CD14-positive monocyte (primary cell): ENCODE results near the gene GIGYF2. TPM values are rescaled to one million over a fixed set of nuclear protein-coding genes. Genes with fewer than 3 reads are reported as not detected.

Experiments used
- DNase-seq, 3 donors: peaks; one replicate each; pipeline ENCODE4 v3.0.0-alpha.2; 2011 to 2022
- H2AFZ ChIP-seq: 2 replicates; pipeline ENCODE4 v1.6.0; 2012; ENCODE audit warnings: mild to moderate bottlenecking, low read depth, low read length, inconsistent platforms; ENCODE audit not compliant: insufficient read depth, poor library complexity, severe bottlenecking
- H3K27ac ChIP-seq, 2 donors: 1 replicate in 1 of 2; 2 replicates in 1 of 2; pipeline ENCODE4 v1.5.1; 2012 to 2013; ENCODE audit warnings: low read length in 2 of 2, control low read depth in 1 of 2, inconsistent platforms in 1 of 2, low read depth in 1 of 2, mild to moderate bottlenecking in 1 of 2
- H3K27me3 ChIP-seq, 2 donors: one replicate each; pipeline versions ENCODE4 v1.6.0 to v1.6.1; 2011 to 2013; ENCODE audit warnings: low read length in 2 of 2; ENCODE audit not compliant: control insufficient read depth in 2 of 2, insufficient read depth in 2 of 2
- H3K36me3 ChIP-seq, 2 donors: replicated peaks in 1 of 2; 1 replicate in 1 of 2; 2 replicates in 1 of 2; pipeline versions ENCODE4 v1.5.1 to v1.6.1; 2012 to 2013; ENCODE audit warnings: low read length in 2 of 2, control low read depth in 1 of 2, inconsistent platforms in 1 of 2, mild to moderate bottlenecking in 1 of 2; ENCODE audit not compliant: insufficient read depth in 2 of 2, control insufficient read depth in 1 of 2
- H3K4me1 ChIP-seq, 2 donors: 1 replicate in 1 of 2; 2 replicates in 1 of 2; pipeline versions ENCODE4 v1.5.1 to v1.6.1; 2012 to 2013; ENCODE audit warnings: low read length in 2 of 2, control low read depth in 1 of 2, inconsistent platforms in 1 of 2, mild to moderate bottlenecking in 1 of 2, moderate library complexity in 1 of 2; ENCODE audit not compliant: insufficient read depth in 2 of 2, control insufficient read depth in 1 of 2
- H3K4me2 ChIP-seq: replicated peaks from 2 replicates; pipeline ENCODE3; 2012; ENCODE audit warnings: low read length, moderate library complexity, mild to moderate bottlenecking; ENCODE audit not compliant: poor library complexity, severe bottlenecking; ENCODE audit errors: extremely low read depth
- H3K4me3 ChIP-seq, 3 experiments: fragments of 200-600 bp in 1 of 3; sonication (generic) in 1 of 3; replicated peaks in 1 of 3; 1 replicate in 2 of 3; 2 replicates in 1 of 3; pipeline ENCODE4 v1.5.1; 2011 to 2013; ENCODE audit warnings: low read length in 3 of 3, mild to moderate bottlenecking in 3 of 3, control low read depth in 2 of 3, low read depth in 2 of 3, inconsistent platforms in 1 of 3, moderate library complexity in 1 of 3
- H3K79me2 ChIP-seq: 2 replicates; pipeline ENCODE4 v1.6.0; 2012; ENCODE audit warnings: mild to moderate bottlenecking, control low read depth, inconsistent platforms, low read length, moderate library complexity; ENCODE audit not compliant: insufficient read depth
- H3K9ac ChIP-seq: 2 replicates; pipeline ENCODE4 v1.6.0; 2017; ENCODE audit warnings: low read length, mild to moderate bottlenecking; ENCODE audit not compliant: insufficient read depth, poor library complexity, severe bottlenecking
- H3K9me3 ChIP-seq, 2 donors: replicated peaks in 1 of 2; 1 replicate in 1 of 2; 2 replicates in 1 of 2; pipeline versions ENCODE4 v1.5.1 to v1.6.1; 2012 to 2013; ENCODE audit warnings: low read length in 2 of 2, control low read depth in 1 of 2; ENCODE audit not compliant: control insufficient read depth in 1 of 2, insufficient read depth in 1 of 2
- H4K20me1 ChIP-seq: 2 replicates; pipeline ENCODE4 v1.6.0; 2012; ENCODE audit warnings: mild to moderate bottlenecking, low read length, control low read depth, moderate library complexity; ENCODE audit not compliant: insufficient read depth
- H3K27ac Mint-ChIP-seq, 7 donors: one replicate each; pipeline ENCODE4 v1.8.0; 2020; ENCODE audit warnings: mild to moderate bottlenecking in 7 of 7, mixed read lengths in 7 of 7, moderate library complexity in 6 of 7, inconsistent platforms in 2 of 7
- H3K27me3 Mint-ChIP-seq, 3 donors: one replicate each; pipeline ENCODE4 v1.8.0; 2021 to 2022; ENCODE audit warnings: low read depth in 3 of 3, mild to moderate bottlenecking in 3 of 3, mixed read lengths in 3 of 3, moderate library complexity in 3 of 3, inconsistent platforms in 1 of 3
- H3K36me3 Mint-ChIP-seq, 2 donors: one replicate each; pipeline ENCODE4 v1.8.0; 2020; ENCODE audit warnings: mixed read lengths in 2 of 2, inconsistent platforms in 1 of 2, mild to moderate bottlenecking in 1 of 2
- H3K4me1 Mint-ChIP-seq: one replicate; pipeline ENCODE4 v1.8.0; 2020; ENCODE audit warnings: mild to moderate bottlenecking, mixed read lengths
- H3K4me3 Mint-ChIP-seq, 2 donors: one replicate each; pipeline ENCODE4 v1.8.0; 2020; ENCODE audit warnings: mild to moderate bottlenecking in 2 of 2, mixed read lengths in 2 of 2, moderate library complexity in 1 of 2
- H3K9me3 Mint-ChIP-seq, 7 donors: one replicate each; pipeline ENCODE4 v1.8.0; 2020 to 2022; ENCODE audit warnings: mixed read lengths in 7 of 7, mild to moderate bottlenecking in 6 of 7, moderate library complexity in 6 of 7, inconsistent platforms in 2 of 7
- WGBS: methylation state at CpG from one replicate; pipeline ENCODE4 v1.1.5; 2013; ENCODE audit warnings: missing lambda C conversion rate; ENCODE audit not compliant: insufficient coverage; 5-methylcytosine and 5-hydroxymethylcytosine counted together
- intact Hi-C, 2 donors: fragments of 100-400 bp; cut with micrococcal nuclease; formaldehyde crosslinking; loops; one replicate each; pipeline versions ENCODE4 v1.15.0 to v1.15.1; 2023
- polyA plus RNA-seq, 3 donors: library from polyadenylated mRNA; depleted of rRNA in 1 of 3; unstranded in 2 of 3; stranded (reverse) in 1 of 3; fragments of 300-500 nt in 2 of 3; fragments of >200 nt in 1 of 3; fragmentation: Illumina TruSeq in 2 of 3; gene quantifications; 1 replicate in 2 of 3; 2 replicates in 1 of 3; pipeline ENCODE4 v1.2.3, GENCODE V29; 2012 to 2021
- TF ChIP-seq, protein P1 (sequence below): fragments of 200-600 bp; IDR thresholded peaks from one replicate; pipeline ENCODE4 v1.8.0; 2022; ENCODE audit warnings: antibody characterized with exemption, mild to moderate bottlenecking

Gene GIGYF2
- polyA plus RNA-seq, 3 donors: 7.7 to 20.7 (median 17.3) TPM

DNA sequence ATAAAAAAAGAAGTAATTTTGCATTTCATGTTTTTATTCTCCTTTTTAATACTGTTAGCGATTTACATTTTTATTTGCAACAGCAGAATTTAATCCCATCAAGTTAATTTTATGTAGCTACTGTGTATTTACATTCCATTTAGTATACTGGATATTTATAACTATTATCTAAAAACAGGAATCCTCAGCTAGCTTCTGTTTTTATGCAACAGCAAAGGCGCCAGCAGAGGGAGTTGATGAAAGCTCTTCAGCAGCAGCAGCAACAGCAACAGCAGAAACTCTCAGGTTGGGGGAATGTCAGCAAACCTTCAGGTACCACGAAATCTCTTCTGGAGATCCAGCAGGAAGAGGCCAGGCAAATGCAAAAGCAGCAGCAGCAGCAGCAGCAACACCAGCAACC is 146.7 kb downstream of the GIGYF2 start:
- Histone ChIP-seq H4K20me1 (peaks cover 28% of the 10 kb centered on the region), H3K9ac (no peak overlapping the region), H3K4me3 (no peak overlapping the region), H3K79me2 (peaks cover 4% of the 10 kb centered on the region), H3K4me2 (no peak overlapping the region), H3K27ac (no peak overlapping the region), H3K27me3 (no peaks in the 10 kb centered on the region), H3K9me3 (no peaks in the 10 kb centered on the region), H3K4me1 (peaks cover 17 to 19% of the 10 kb centered on the region in 2 donors), H3K36me3 (peaks cover 65 to 85% of the 10 kb centered on the region in 2 donors), H2AFZ (no peak overlapping the region)
- H3K4me1 Mint-ChIP-seq: peaks cover 20% of the 10 kb centered on the region
- no peaks in the 10 kb centered on the region for H3K27me3 Mint-ChIP-seq
- no peaks in the 10 kb centered on the region for H3K9me3 Mint-ChIP-seq
- TF ChIP-seq, protein P1, sequence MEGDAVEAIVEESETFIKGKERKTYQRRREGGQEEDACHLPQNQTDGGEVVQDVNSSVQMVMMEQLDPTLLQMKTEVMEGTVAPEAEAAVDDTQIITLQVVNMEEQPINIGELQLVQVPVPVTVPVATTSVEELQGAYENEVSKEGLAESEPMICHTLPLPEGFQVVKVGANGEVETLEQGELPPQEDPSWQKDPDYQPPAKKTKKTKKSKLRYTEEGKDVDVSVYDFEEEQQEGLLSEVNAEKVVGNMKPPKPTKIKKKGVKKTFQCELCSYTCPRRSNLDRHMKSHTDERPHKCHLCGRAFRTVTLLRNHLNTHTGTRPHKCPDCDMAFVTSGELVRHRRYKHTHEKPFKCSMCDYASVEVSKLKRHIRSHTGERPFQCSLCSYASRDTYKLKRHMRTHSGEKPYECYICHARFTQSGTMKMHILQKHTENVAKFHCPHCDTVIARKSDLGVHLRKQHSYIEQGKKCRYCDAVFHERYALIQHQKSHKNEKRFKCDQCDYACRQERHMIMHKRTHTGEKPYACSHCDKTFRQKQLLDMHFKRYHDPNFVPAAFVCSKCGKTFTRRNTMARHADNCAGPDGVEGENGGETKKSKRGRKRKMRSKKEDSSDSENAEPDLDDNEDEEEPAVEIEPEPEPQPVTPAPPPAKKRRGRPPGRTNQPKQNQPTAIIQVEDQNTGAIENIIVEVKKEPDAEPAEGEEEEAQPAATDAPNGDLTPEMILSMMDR: no peak
- WGBS: 100% methylated on average over 1 of the region's 3 CpGs
- intact Hi-C loops: no loop called here
- DNase-seq: no peak
- no peak overlapping the region for H3K27ac Mint-ChIP-seq
- peaks cover 74 to 86% of the 10 kb centered on the region in 2 donors for H3K36me3 Mint-ChIP-seq
- H3K4me3 Mint-ChIP-seq: no peak overlapping the region

DNA sequence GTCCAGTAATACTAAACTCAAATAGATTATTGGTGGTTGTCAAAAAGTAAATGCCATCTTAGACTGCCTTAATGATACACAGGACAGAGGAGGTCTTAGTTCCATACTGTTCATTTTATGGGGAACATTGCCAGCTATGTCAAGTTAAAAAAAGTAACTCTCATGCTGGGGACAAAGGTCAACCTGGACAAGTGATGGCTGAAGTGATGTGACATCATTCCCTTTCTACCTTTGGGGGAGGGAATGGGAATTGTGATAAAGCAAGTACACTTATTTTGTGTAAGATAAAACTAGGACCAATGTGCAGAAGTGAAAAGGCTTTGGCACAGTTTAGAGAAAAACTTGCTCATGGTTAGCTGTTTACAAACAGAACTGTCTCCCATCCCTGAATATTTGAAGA is 148.9 kb downstream of the GIGYF2 start:
- no peak overlapping the region for H3K27ac Mint-ChIP-seq

More for the DNA sequence above, 148.9 kb downstream of the GIGYF2 start:
- Mint-ChIP-seq H3K4me1 (no peaks in the 10 kb centered on the region), H3K9me3 (no peaks in the 10 kb centered on the region), H3K4me3 (no peak overlapping the region), H3K27me3 (peaks cover 0 to under 1% (median 0%) of the 10 kb centered on the region in 3 donors), H3K36me3 (peaks cover 84 to 98% of the 10 kb centered on the region in 2 donors)
- DNase-seq: no peak
- Histone ChIP-seq H3K9ac (no peak overlapping the region), H2AFZ (no peak overlapping the region), H3K27me3 (no peaks in the 10 kb centered on the region), H3K27ac (no peak overlapping the region), H3K79me2 (peaks cover 4% of the 10 kb centered on the region), H3K4me2 (no peak overlapping the region), H4K20me1 (peaks cover 8% of the 10 kb centered on the region), H3K9me3 (no peaks in the 10 kb centered on the region), H3K36me3 (peaks cover 84 to 98% of the 10 kb centered on the region in 2 donors), H3K4me3 (no peak overlapping the region), H3K4me1 (no peaks in the 10 kb centered on the region)
- intact Hi-C loops: no loop called here
- TF ChIP-seq, protein P1: no peak
